NT2/D1 (cell line): Measurements from ENCODE around the gene ATP5MC2.
"Not testable (repeated sequence)": the region's sequence is repeated elsewhere in the genome, so short reads cannot be mapped to it uniquely, and the experiment has no call there.

ENCODE experiments used
- DNase-seq: peaks from one replicate; pipeline ENCODE4 v3.0.0-alpha.2; 2011; ENCODE audit warnings: low read depth, low spot score
- H3K27me3 ChIP-seq: 2 replicates; pipeline ENCODE4 v1.6.0; 2011; ENCODE audit warnings: mild to moderate bottlenecking; ENCODE audit not compliant: insufficient read length, insufficient read depth
- H3K36me3 ChIP-seq: 2 replicates; pipeline ENCODE4 v1.6.1; 2011; ENCODE audit warnings: mild to moderate bottlenecking, low read length, mixed read lengths; ENCODE audit not compliant: insufficient read depth, insufficient read length
- H3K4me1 ChIP-seq: 2 replicates; pipeline ENCODE4 v1.5.1; 2011; ENCODE audit not compliant: insufficient read depth, insufficient read length
- H3K4me3 ChIP-seq: 2 replicates; pipeline ENCODE4 v1.5.1; 2011; ENCODE audit warnings: low read depth; ENCODE audit not compliant: insufficient read length
- H3K9ac ChIP-seq: 2 replicates; pipeline ENCODE4 v1.6.0; 2011; ENCODE audit warnings: low read depth; ENCODE audit not compliant: insufficient read length
- H3K9me3 ChIP-seq: 2 replicates; pipeline ENCODE4 v1.5.1; 2011; ENCODE audit warnings: mild to moderate bottlenecking, low read length; ENCODE audit not compliant: insufficient read depth
- SUZ12 ChIP-seq: IDR thresholded peaks from 2 replicates; pipeline ENCODE4 v1.6.1; 2011; ENCODE audit not compliant: insufficient read length, insufficient read depth; ENCODE audit errors: extremely low read depth
- YY1 ChIP-seq: IDR thresholded peaks from 2 replicates; pipeline ENCODE4 v1.6.1; 2011; ENCODE audit not compliant: insufficient read length, insufficient read depth
- ZNF274 ChIP-seq: IDR thresholded peaks from 2 replicates; pipeline ENCODE4 v1.6.1; 2011; ENCODE audit warnings: mild to moderate bottlenecking, low read depth, low read length

ATP5MC2 gene

DNA sequence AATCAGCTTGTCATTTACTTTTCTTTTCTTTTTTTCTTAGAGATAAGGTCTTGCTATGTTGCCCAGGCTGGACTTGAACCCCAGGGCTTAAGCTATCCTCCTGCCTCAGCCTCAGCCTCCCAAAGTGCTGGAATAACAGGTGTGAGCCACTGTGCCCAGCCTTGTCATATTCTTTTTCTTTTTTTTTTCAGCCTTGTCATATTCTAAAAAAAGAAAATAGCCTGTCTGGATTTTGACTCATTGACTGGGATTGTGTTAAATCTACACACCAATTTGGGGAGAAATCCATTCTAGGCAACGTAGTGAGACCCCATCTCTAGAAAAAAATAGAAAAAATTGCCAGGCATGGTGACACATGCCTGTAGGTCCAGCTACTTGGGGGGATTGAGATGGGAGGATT, 24.1 kb downstream of the ATP5MC2 start:
- Histone ChIP-seq H3K4me1 (no peaks in the 10 kb centered on the region), H3K9me3 (no peaks in the 10 kb centered on the region), H3K4me3 (no peak overlapping the region), H3K9ac (no peak overlapping the region), H3K27me3 (no peaks in the 10 kb centered on the region), H3K36me3 (no peaks in the 10 kb centered on the region)
- TF ChIP-seq YY1 (no peak), SUZ12 (no peak), ZNF274 (no peak)
- no peak for DNase-seq

DNA sequence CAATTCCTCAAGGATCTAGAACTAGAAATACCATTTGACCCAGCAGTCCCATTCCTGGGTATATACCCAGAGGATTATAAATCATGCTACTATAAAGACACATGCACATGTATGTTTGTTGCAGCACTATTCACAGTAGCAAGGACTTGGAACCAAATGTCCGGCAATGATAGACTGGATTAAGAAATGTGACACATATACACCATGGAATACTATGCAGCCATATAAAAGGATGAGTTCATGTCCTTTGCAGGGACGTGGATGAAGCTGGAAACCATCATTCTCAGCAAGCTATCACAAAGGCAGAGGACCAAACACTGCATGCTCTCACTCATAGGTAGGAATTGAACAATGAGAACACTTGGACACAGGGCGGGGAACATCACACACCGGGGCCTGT, 29.6 kb downstream of the ATP5MC2 start:
- H3K4me3 ChIP-seq, H3K27me3 ChIP-seq, H3K9ac ChIP-seq, H3K4me1 ChIP-seq, DNase-seq, H3K9me3 ChIP-seq, H3K36me3 ChIP-seq: not testable (repeated sequence)

DNA sequence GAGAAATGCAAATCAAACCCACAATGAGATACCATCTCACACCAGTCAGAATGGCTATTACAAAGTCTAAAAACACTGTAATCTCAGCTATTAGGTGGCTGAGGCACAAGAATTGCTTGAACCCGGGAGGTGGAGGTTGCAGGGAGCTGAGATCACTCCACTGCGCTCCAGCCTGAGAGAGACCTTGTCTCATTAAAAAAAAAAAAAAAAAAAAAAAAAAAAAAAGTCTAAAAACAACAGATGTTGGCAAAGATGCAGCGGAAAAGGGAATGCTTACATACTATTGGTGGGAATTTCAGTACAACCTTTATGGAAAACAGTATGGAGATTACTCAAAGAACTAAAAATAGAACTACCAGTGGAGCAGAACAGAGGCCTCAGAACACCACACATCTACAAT, 30.7 kb downstream of the ATP5MC2 start:
- no peak for DNase-seq
- Histone ChIP-seq H3K9ac (no peak overlapping the region), H3K9me3 (no peaks in the 10 kb centered on the region), H3K27me3 (no peaks in the 10 kb centered on the region), H3K36me3 (no peaks in the 10 kb centered on the region), H3K4me1 (no peaks in the 10 kb centered on the region), H3K4me3 (no peak overlapping the region)
- TF ChIP-seq YY1 (no peak), SUZ12 (no peak), ZNF274 (no peak)

DNA sequence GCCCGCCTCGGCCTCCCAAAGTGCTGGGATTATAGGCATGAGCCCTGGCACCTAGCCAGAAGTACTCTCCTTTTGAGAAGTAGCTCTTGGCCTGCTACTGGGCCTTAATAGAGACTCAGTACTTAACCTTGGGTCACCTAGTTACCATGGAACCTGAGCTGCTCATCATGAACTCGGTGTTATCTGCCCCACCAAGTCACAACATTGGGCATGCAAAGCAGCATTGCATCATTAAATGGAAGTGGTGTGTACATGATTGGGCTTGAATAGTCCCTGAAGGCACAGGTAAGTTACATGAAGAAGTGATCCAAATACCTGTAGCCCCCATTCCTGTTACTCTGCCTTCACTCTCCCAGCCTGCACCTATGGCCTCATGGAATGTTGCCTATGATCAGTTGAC, 31.8 kb downstream of the ATP5MC2 start:
- Histone ChIP-seq H3K4me3 (no peak overlapping the region), H3K9ac (no peak overlapping the region), H3K36me3 (no peaks in the 10 kb centered on the region), H3K27me3 (no peaks in the 10 kb centered on the region), H3K9me3 (no peaks in the 10 kb centered on the region), H3K4me1 (no peaks in the 10 kb centered on the region)
- no peak for DNase-seq
- no peak for TF ChIP-seq SUZ12
- TF ChIP-seq ZNF274 = no peak
- no peak for TF ChIP-seq YY1

DNA sequence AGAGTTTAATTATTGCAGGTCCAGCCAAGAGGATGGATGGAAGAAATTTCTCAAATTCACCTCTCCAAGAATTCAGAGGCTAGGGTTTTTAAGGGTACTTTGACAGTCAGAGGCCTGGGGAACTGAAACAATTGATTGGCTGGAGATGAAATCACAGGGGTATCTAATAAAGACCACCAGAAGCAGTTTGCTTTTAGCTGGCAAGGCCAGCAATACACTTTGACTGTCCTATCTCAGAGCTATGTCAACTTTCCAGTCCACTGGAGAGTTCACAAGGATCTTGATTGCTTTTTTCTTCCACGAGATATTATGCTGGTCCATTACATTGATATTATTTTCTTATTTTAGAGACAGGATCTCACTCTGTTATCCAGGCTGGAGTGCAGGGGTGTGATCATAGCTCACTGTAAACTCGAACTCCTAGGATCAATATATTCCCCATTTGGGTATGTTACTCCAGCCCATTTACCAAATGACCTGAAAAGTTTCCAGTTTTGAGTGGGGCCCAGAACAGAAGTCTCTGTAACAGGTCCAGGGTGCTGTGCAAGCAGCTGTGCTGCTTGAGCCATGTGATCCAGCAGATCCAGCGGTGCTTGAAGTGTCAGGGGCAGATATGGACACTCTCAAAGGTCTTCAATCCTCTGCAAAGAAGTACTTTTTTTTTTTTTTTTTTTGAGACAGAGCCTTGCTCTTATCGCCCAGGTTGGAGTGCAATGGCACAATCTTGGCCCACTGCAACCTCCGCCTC, 32.5 kb downstream of the ATP5MC2 start:
- Histone ChIP-seq H3K9me3 (no peaks in the 10 kb centered on the region), H3K4me1 (no peaks in the 10 kb centered on the region), H3K9ac (no peak overlapping the region), H3K4me3 (no peak overlapping the region), H3K27me3 (no peaks in the 10 kb centered on the region), H3K36me3 (no peaks in the 10 kb centered on the region)
- DNase-seq = no peak
- TF ChIP-seq SUZ12 (no peak), ZNF274 (no peak), YY1 (no peak)

DNA sequence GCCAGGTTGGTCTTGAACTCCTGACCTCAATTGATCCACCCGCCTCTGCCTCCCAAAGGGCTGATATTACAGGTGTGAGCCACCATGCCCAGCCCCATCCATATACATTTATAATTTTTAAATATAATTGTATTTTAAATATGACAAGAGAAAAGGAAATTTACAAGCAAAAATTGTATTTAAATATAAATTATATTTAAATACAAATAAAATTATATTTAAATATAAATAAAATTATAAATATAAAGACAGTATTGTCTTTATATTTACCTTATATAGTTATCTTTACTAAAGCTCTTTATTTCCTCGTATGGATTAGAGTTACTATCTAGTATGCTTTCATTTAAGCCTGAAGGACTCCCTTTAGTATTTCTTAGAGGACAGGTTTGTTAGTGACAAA, 37.8 kb downstream of the ATP5MC2 start:
- DNase-seq = no peak
- Histone ChIP-seq H3K4me3 (no peak overlapping the region), H3K27me3 (no peaks in the 10 kb centered on the region), H3K9ac (no peak overlapping the region), H3K36me3 (no peaks in the 10 kb centered on the region), H3K4me1 (no peaks in the 10 kb centered on the region), H3K9me3 (no peaks in the 10 kb centered on the region)
- TF ChIP-seq SUZ12 (no peak), ZNF274 (no peak), YY1 (no peak)

DNA sequence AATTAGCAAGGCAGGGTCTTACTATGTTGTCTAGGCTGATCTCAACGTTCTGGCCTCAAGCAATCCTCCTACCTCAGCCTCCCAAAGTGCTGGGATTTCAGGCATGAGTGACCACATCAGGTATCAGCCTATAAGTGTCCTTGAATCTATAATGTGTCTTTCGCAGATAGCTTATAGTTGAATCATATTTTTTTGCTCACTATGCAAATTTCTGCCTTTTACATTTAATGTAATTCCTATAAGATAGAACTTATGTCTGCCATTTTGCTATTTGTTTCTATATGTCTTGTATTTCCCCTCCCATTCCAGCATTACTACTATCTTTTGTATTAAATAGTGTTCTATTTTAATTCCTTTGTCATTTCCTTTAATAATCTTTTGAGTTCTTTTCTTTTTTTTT, 39.2 kb downstream of the ATP5MC2 start:
- Histone ChIP-seq H3K27me3 (no peaks in the 10 kb centered on the region), H3K9me3 (no peaks in the 10 kb centered on the region), H3K9ac (no peak overlapping the region), H3K36me3 (no peaks in the 10 kb centered on the region), H3K4me1 (no peaks in the 10 kb centered on the region), H3K4me3 (no peak overlapping the region)
- DNase-seq = no peak
- TF ChIP-seq YY1 = no peak
- no peak for TF ChIP-seq ZNF274
- no peak for TF ChIP-seq SUZ12

DNA sequence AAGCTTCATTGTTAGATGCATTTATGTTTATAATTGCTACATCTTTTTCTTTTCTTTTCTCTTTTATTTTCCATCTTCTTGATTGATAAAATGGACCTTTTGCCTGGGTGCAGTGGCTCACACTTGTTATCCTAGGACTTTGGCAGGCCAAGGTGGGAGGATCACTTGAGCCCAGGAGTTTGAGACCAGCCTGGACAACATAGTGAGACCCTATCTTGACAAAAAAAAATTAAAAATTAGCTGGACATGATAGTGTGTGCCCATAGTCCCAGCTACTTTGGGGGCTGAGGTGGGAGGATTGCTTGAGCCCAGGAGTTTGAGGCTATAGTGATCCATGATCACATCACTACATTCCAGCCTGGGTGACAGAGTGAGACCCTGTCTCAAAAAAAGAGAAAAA, 40.2 kb downstream of the ATP5MC2 start:
- H3K9ac ChIP-seq, H3K36me3 ChIP-seq, DNase-seq, H3K9me3 ChIP-seq, H3K27me3 ChIP-seq, H3K4me1 ChIP-seq, H3K4me3 ChIP-seq: not testable (repeated sequence)
